HepG2 (cell line): ENCODE measurements around the gene TFF1. TPM values are rescaled to one million over a fixed set of nuclear protein-coding genes. Genes with fewer than 3 reads are reported as not detected.

Experiments
- CENPT ChIP-seq: sonication (generic); formaldehyde crosslinking; IDR thresholded peaks from 2 replicates; pipeline ENCODE4 v1.8.0; 2022; ENCODE audit warnings: low read depth, mild to moderate bottlenecking, moderate library complexity, missing genetic modification reagents
- FLYWCH1 ChIP-seq: sonication (generic); formaldehyde crosslinking; IDR thresholded peaks from 2 replicates; pipeline ENCODE4 v1.8.1; 2023; ENCODE audit warnings: mild to moderate bottlenecking, missing genetic modification reagents
- FOXM1 ChIP-seq: sonication (generic); formaldehyde crosslinking; IDR thresholded peaks from 2 replicates; pipeline ENCODE4 v1.5.0; 2020; ENCODE audit warnings: missing genetic modification reagents
- HMG20B ChIP-seq: conservative IDR thresholded peaks from 2 replicates; pipeline ENCODE4 v1.6.1; 2016; ENCODE audit warnings: missing genetic modification reagents, missing compliant biosample characterization
- MEIS2 ChIP-seq: sonication (generic); formaldehyde crosslinking; IDR thresholded peaks from 2 replicates; pipeline ENCODE4 v1.9.0; 2021; ENCODE audit warnings: mild to moderate bottlenecking, missing genetic modification reagents
- NFE2L1 ChIP-seq: sonication (generic); formaldehyde crosslinking; IDR thresholded peaks from 2 replicates; pipeline ENCODE4 v1.4.0; 2020; ENCODE audit warnings: missing genetic modification reagents, mild to moderate bottlenecking, borderline replicate concordance
- NFE2L2 ChIP-seq: fragments of 150-350 bp; IDR thresholded peaks from 2 replicates; pipeline ENCODE4 v1.6.1; 2014; ENCODE audit warnings: low read length
- PTBP1 ChIP-seq: fragments of 200-400 bp; formaldehyde crosslinking; IDR thresholded peaks from 2 replicates; pipeline ENCODE4 v1.6.1; 2018; ENCODE audit warnings: low read length, low read depth; ENCODE audit not compliant: poor library complexity, severe bottlenecking
- SMAD9 ChIP-seq: sonication (generic); formaldehyde crosslinking; IDR thresholded peaks from 2 replicates; pipeline ENCODE4 v1.5.1; 2020; ENCODE audit warnings: mild to moderate bottlenecking, missing genetic modification reagents
- SP2 ChIP-seq: sonication (generic); formaldehyde crosslinking; IDR thresholded peaks from 2 replicates; pipeline ENCODE4 v1.5.1; 2020; ENCODE audit warnings: mild to moderate bottlenecking, missing genetic modification reagents
- STAT5B ChIP-seq: sonication (generic); formaldehyde crosslinking; IDR thresholded peaks from 2 replicates; pipeline ENCODE4 v1.4.0; 2020; ENCODE audit warnings: missing genetic modification reagents
- ZNF335 ChIP-seq: sonication (generic); formaldehyde crosslinking; IDR thresholded peaks from 2 replicates; pipeline ENCODE4 v1.4.0; 2020; ENCODE audit warnings: missing genetic modification reagents
- ZNF556 ChIP-seq: sonication (generic); formaldehyde crosslinking; IDR thresholded peaks from 2 replicates; pipeline ENCODE4 v1.4.0; 2020; ENCODE audit warnings: mild to moderate bottlenecking, missing genetic modification reagents, borderline replicate concordance
- ZNF577 ChIP-seq: sonication (generic); formaldehyde crosslinking; IDR thresholded peaks from 2 replicates; pipeline ENCODE4 v1.4.0; 2020; ENCODE audit warnings: mild to moderate bottlenecking, low read depth, missing genetic modification reagents, borderline replicate concordance
- ZNF841 ChIP-seq: sonication (generic); formaldehyde crosslinking; IDR thresholded peaks from 2 replicates; pipeline ENCODE4 v1.8.1; 2023; ENCODE audit warnings: missing genetic modification reagents, borderline replicate concordance
- polyA plus RNA-seq, 8 experiments: library from polyadenylated mRNA; depleted of rRNA in 3 of 8; stranded (reverse) in 7 of 8; unstranded in 1 of 8; fragments of >200 nt; fragmentation: Illumina TruSeq in 4 of 8; extraction: Trizol in 4 of 8; gene quantifications; 2 replicates each; pipeline versions ENCODE4 v1.2.1 to v1.2.3, GENCODE V29; 2011 to 2016; ENCODE audit warnings: low read depth in 4 of 8, missing spikeins in 1 of 8, mixed read lengths in 1 of 8; ENCODE audit not compliant: insufficient read depth in 1 of 8
- total RNA-seq, 5 experiments: library from RNA; depleted of rRNA; stranded (reverse); fragments of >200 nt; fragmentation: Illumina TruSeq; extraction: Trizol; gene quantifications; 2 replicates each; pipeline ENCODE4 v1.2.3, GENCODE V29; 2016; ENCODE audit warnings: low read depth in 1 of 5
- TF ChIP-seq, protein P1 (sequence below): sonication (generic); formaldehyde crosslinking; IDR thresholded peaks from 2 replicates; pipeline ENCODE4 v1.8.0; 2022; ENCODE audit warnings: missing genetic modification reagents, mild to moderate bottlenecking, inconsistent platforms, borderline replicate concordance
- TF ChIP-seq, protein P2 (sequence below): IDR thresholded peaks from 2 replicates; pipeline ENCODE4 v1.6.1; 2016; ENCODE audit warnings: missing genetic modification reagents, missing compliant biosample characterization
- TF ChIP-seq, protein P3 (sequence below): sonication (generic); IDR thresholded peaks from 2 replicates; pipeline ENCODE4 v1.6.1; 2016; ENCODE audit warnings: low read depth, borderline replicate concordance
- TF ChIP-seq, protein P4 (sequence below): fragments of 450-650 bp; IDR thresholded peaks from 2 replicates; pipeline ENCODE4 v1.6.1; 2017; ENCODE audit warnings: mild to moderate bottlenecking
- TF ChIP-seq, protein P5 (sequence below): sonication (generic); formaldehyde crosslinking; IDR thresholded peaks from 2 replicates; pipeline ENCODE4 v1.5.0; 2020; ENCODE audit warnings: missing genetic modification reagents
- TF ChIP-seq, protein P6 (sequence below): sonication (generic); formaldehyde crosslinking; IDR thresholded peaks from 2 replicates; pipeline ENCODE4 v1.8.1; 2023; ENCODE audit warnings: mild to moderate bottlenecking, moderate library complexity, missing genetic modification reagents

The TFF1 gene
- total and polyA plus RNA-seq, 2 of the 13 experiments (the other 11 are each of a cell fraction or from before 2014, with no cell fraction given): 0.24 to 19.4 TPM

DNA sequence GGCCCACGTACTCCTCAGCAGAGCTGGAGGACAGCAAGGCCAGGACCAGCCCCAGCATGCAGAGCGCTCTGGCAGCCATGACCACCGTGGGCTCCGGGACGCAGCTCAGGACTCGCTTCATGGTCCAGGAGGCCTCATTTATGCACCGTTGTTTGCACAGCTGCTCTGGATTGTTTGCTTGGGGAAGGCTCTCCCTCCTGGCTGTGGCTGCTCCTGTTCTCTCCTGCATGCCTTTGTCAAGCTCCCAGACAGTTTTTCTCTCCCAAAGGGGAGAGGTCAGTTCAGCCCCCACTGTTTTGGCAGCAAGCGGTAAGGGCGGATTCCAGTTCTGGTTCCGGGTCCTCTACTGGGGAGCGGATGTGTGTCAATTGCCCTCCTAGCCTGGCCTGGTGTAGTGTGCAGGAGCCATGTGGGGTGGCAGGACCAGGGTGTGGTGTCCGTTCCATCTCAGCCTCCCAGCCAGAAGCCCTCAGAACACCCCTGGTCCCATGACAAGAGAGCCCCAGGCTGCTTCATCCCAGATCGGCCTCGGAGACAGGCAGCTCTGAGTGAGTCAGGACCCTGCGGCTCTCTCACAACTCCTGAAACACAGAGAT, 50.9 kb downstream of the TFF1 start, which contains the start of gene TFF3 (continued):
- TF ChIP-seq, protein P1, sequence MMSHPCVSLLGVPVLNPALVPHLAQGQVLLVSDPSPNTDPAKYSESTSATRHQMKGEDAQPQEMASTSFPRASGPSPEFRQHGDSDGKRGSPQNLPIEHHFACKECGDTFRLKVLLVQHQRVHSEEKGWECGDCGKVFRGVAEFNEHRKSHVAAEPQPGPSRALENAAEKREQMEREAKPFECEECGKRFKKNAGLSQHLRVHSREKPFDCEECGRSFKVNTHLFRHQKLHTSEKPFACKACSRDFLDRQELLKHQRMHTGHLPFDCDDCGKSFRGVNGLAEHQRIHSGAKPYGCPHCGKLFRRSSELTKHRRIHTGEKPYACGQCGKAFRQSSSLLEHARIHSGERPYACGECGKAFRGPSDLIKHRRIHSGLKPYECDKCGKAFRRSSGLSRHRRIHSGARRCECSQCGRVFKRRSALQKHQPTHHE: no peak
- TF ChIP-seq, protein P2, sequence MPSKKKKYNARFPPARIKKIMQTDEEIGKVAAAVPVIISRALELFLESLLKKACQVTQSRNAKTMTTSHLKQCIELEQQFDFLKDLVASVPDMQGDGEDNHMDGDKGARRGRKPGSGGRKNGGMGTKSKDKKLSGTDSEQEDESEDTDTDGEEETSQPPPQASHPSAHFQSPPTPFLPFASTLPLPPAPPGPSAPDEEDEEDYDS: peak; percentile 71
- TF ChIP-seq ZNF335: no peak
- no peak for TF ChIP-seq STAT5B (CRISPR knock-in tag)
- TF ChIP-seq, protein P3, sequence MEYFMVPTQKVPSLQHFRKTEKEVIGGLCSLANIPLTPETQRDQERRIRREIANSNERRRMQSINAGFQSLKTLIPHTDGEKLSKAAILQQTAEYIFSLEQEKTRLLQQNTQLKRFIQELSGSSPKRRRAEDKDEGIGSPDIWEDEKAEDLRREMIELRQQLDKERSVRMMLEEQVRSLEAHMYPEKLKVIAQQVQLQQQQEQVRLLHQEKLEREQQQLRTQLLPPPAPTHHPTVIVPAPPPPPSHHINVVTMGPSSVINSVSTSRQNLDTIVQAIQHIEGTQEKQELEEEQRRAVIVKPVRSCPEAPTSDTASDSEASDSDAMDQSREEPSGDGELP: peak; percentile 100
- no peak for TF ChIP-seq NFE2L1 (CRISPR knock-in tag)
- no peak for TF ChIP-seq CENPT (CRISPR knock-in tag)
- TF ChIP-seq ZNF577 (CRISPR knock-in tag): no peak
- TF ChIP-seq SMAD9: no peak
- no peak for TF ChIP-seq PTBP1
- no peak for TF ChIP-seq ZNF841 (CRISPR knock-in tag)
- no peak for TF ChIP-seq FOXM1
- no peak for TF ChIP-seq FLYWCH1 (CRISPR knock-in tag)
- no peak for TF ChIP-seq HMG20B (CRISPR knock-in tag)
- peak; percentile 46; the same call in 1 of the 2 replicates for TF ChIP-seq MEIS2 (CRISPR knock-in tag)
- no peak for TF ChIP-seq SP2 (CRISPR knock-in tag)
- TF ChIP-seq, protein P4, sequence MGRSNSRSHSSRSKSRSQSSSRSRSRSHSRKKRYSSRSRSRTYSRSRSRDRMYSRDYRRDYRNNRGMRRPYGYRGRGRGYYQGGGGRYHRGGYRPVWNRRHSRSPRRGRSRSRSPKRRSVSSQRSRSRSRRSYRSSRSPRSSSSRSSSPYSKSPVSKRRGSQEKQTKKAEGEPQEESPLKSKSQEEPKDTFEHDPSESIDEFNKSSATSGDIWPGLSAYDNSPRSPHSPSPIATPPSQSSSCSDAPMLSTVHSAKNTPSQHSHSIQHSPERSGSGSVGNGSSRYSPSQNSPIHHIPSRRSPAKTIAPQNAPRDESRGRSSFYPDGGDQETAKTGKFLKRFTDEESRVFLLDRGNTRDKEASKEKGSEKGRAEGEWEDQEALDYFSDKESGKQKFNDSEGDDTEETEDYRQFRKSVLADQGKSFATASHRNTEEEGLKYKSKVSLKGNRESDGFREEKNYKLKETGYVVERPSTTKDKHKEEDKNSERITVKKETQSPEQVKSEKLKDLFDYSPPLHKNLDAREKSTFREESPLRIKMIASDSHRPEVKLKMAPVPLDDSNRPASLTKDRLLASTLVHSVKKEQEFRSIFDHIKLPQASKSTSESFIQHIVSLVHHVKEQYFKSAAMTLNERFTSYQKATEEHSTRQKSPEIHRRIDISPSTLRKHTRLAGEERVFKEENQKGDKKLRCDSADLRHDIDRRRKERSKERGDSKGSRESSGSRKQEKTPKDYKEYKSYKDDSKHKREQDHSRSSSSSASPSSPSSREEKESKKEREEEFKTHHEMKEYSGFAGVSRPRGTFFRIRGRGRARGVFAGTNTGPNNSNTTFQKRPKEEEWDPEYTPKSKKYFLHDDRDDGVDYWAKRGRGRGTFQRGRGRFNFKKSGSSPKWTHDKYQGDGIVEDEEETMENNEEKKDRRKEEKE: no peak
- TF ChIP-seq ZNF556 (CRISPR knock-in tag): no peak
- TF ChIP-seq, protein P5, sequence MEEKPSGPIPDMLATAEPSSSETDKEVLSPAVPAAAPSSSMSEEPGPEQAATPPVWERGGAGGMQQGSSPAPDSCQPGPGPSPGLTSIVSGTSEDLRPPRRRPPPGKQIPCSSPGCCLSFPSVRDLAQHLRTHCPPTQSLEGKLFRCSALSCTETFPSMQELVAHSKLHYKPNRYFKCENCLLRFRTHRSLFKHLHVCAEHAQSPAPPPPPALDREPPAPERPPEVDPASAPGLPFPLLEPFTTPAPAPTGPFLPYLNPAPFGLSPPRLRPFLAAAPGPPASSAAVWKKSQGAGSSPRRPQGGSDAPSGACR (CRISPR knock-in tag): no peak
- TF ChIP-seq, protein P6, sequence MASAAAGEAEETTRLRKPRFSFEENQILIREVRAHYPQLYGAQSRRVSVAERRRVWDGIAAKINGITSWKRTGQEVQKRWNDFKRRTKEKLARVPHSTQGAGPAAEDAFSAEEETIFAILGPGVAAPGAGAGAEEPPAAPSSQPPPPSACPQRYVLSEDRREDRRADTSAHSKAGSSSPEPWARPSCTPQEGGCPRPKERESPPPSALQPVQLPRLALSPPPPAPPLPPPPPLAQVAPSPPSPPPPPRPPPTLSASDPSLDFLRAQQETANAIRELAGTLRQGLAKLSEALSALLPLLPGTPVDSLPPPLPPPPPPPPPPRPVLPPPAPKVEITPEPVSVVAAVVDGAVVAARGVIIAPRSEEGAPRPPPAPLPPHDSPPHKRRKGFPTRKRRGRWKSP (CRISPR knock-in tag): no peak
- TF ChIP-seq NFE2L2: no peak
